Neural progenitor cell (in vitro differentiated cells): Measurements from ENCODE around the gene CMTR1. TPM values are rescaled to one million over a fixed set of nuclear protein-coding genes. Genes with fewer than 3 reads are reported as not detected.

Experiments used
- DNase-seq: peaks from one replicate; pipeline ENCODE4 v3.0.0-alpha.2; 2016; ENCODE audit warnings: low spot score
- H2AFZ ChIP-seq: fragments of 200-600 bp; sonication (generic); replicated peaks from 2 replicates; pipeline ENCODE4 v1.6.1; 2016; ENCODE audit warnings: antibody characterized with exemption
- H3F3A ChIP-seq: fragments of 200-600 bp; sonication (generic); 2 replicates; pipeline ENCODE4 v1.6.1; 2016; ENCODE audit warnings: antibody characterized with exemption, low read depth
- H3K27ac ChIP-seq: fragments of 200-600 bp; sonication (generic); 2 replicates; pipeline ENCODE4 v1.5.1; 2016; ENCODE audit warnings: mild to moderate bottlenecking
- H3K27me3 ChIP-seq: fragments of 200-600 bp; sonication (generic); 2 replicates; pipeline ENCODE4 v1.6.1; 2016; ENCODE audit warnings: mild to moderate bottlenecking, moderate library complexity
- H3K36me3 ChIP-seq: fragments of 200-600 bp; sonication (generic); 2 replicates; pipeline ENCODE4 v1.5.1; 2016
- H3K4me1 ChIP-seq: fragments of 200-600 bp; sonication (generic); 2 replicates; pipeline ENCODE4 v1.6.1; 2016; ENCODE audit warnings: mixed run types
- H3K4me2 ChIP-seq: fragments of 200-600 bp; sonication (generic); 2 replicates; pipeline ENCODE4 v1.6.1; 2016
- H3K4me3 ChIP-seq: fragments of 200-600 bp; sonication (generic); 2 replicates; pipeline ENCODE4 v1.5.1; 2016
- H3K79me2 ChIP-seq: fragments of 200-600 bp; sonication (generic); 2 replicates; pipeline ENCODE4 v1.6.1; 2016; ENCODE audit warnings: low read depth
- H3K9ac ChIP-seq: fragments of 200-600 bp; sonication (generic); 2 replicates; pipeline ENCODE4 v1.6.1; 2016
- H3K9me3 ChIP-seq: fragments of 200-600 bp; sonication (generic); 2 replicates; pipeline ENCODE4 v1.5.1; 2016; ENCODE audit warnings: low read depth
- H4K20me1 ChIP-seq: fragments of 200-600 bp; sonication (generic); 2 replicates; pipeline ENCODE4 v1.6.1; 2016; ENCODE audit warnings: low read depth
- H3K27ac Mint-ChIP-seq: 3 replicates; pipeline ENCODE4 v1.8.0; 2021; ENCODE audit warnings: mixed read lengths
- H3K27me3 Mint-ChIP-seq: 2 replicates; pipeline ENCODE4 v1.8.0; 2022; ENCODE audit warnings: low read depth, mild to moderate bottlenecking, inconsistent platforms, moderate library complexity, mixed read lengths; ENCODE audit not compliant: insufficient read depth
- H3K36me3 Mint-ChIP-seq: 3 replicates; pipeline ENCODE4 v1.8.0; 2021; ENCODE audit warnings: mixed read lengths
- H3K4me1 Mint-ChIP-seq: 3 replicates; pipeline ENCODE4 v1.8.0; 2021; ENCODE audit warnings: mixed read lengths
- H3K4me3 Mint-ChIP-seq: 3 replicates; pipeline ENCODE4 v1.8.0; 2021; ENCODE audit warnings: mild to moderate bottlenecking, moderate library complexity, mixed read lengths
- H3K9me3 Mint-ChIP-seq: 3 replicates; pipeline ENCODE4 v1.8.0; 2020; ENCODE audit warnings: mixed read lengths
- CTCF ChIP-seq: fragments of 200-600 bp; sonication (generic); IDR thresholded peaks from 2 replicates; pipeline ENCODE4 v1.5.1; 2017; ENCODE audit warnings: antibody characterized with exemption, mild to moderate bottlenecking
- EZH2 ChIP-seq: fragments of 200-600 bp; sonication (generic); IDR thresholded peaks from 2 replicates; pipeline ENCODE4 v1.6.1; 2017; ENCODE audit warnings: antibody characterized with exemption, mild to moderate bottlenecking, moderate library complexity
- EZH2phosphoT487 ChIP-seq: fragments of 200-600 bp; sonication (generic); IDR thresholded peaks from 2 replicates; pipeline ENCODE4 v1.6.1; 2017; ENCODE audit warnings: antibody characterized with exemption
- total RNA-seq: library from RNA; depleted of rRNA; stranded (reverse); fragments of >200 nt; gene quantifications from 2 replicates; pipeline ENCODE4 v1.2.3, GENCODE V29; 2015; ENCODE audit warnings: low replicate concordance

CMTR1 gene
- total RNA-seq, 1 donor from 2014 or later, result 35.4 TPM

- Histone ChIP-seq H3K27ac (no peak overlapping the region), H3K4me1 (peaks cover 20% of the 10 kb centered on the region), H2AFZ (no peak overlapping the region), H3F3A (peaks cover 33% of the 10 kb centered on the region), H4K20me1 (peaks cover 30% of the 10 kb centered on the region), H3K4me3 (no peak overlapping the region), H3K9ac (no peak overlapping the region), H3K4me2 (no peak overlapping the region), H3K9me3 (no peaks in the 10 kb centered on the region), H3K27me3 (peaks cover 4% of the 10 kb centered on the region), H3K36me3 (peaks cover 14% of the 10 kb centered on the region), H3K79me2 (no peaks in the 10 kb centered on the region)
- Mint-ChIP-seq H3K9me3 (peaks cover 11% of the 10 kb centered on the region), H3K4me3 (no peak overlapping the region), H3K36me3 (peaks cover 51% of the 10 kb centered on the region), H3K27ac (no peak overlapping the region), H3K27me3 (peaks cover 7% of the 10 kb centered on the region), H3K4me1 (peaks cover 20% of the 10 kb centered on the region)
- TF ChIP-seq CTCF (no peak), EZH2phosphoT487 (no peak), EZH2 (no peak)
- no peak for DNase-seq
Measured at GRCh38 chr6:37463110-37463509, 30.1 kb downstream of the CMTR1 start.

- Mint-ChIP-seq H3K4me3 (no peak overlapping the region), H3K4me1 (no peaks in the 10 kb centered on the region), H3K27ac (no peak overlapping the region), H3K27me3 (peaks cover 6% of the 10 kb centered on the region), H3K36me3 (peaks cover 50% of the 10 kb centered on the region), H3K9me3 (peaks cover 16% of the 10 kb centered on the region)
- H2AFZ ChIP-seq, result no peak overlapping the region
- no peaks in the 10 kb centered on the region for H3K27me3 ChIP-seq
- no peaks in the 10 kb centered on the region for H3K79me2 ChIP-seq
- H3K9ac ChIP-seq, result no peak overlapping the region
- H3K9me3 ChIP-seq, result no peaks in the 10 kb centered on the region
- DNase-seq, result no peak
- no peaks in the 10 kb centered on the region for H4K20me1 ChIP-seq
- no peak overlapping the region for H3K4me2 ChIP-seq
- no peak overlapping the region for H3K27ac ChIP-seq
- peaks cover 8% of the 10 kb centered on the region for H3K36me3 ChIP-seq
- H3F3A ChIP-seq, result no peaks in the 10 kb centered on the region
- TF ChIP-seq EZH2phosphoT487, result no peak
- no peak for TF ChIP-seq EZH2
- TF ChIP-seq CTCF, result no peak
- H3K4me1 ChIP-seq, result no peaks in the 10 kb centered on the region
- no peak overlapping the region for H3K4me3 ChIP-seq
Measured at GRCh38 chr6:37467718-37468117, 34.7 kb downstream of the CMTR1 start.

GRCh38 chr6:37473364-37474095 is 40.5 kb downstream of the CMTR1 start:
- H3K4me1 Mint-ChIP-seq, result no peaks in the 10 kb centered on the region
- peaks cover 4% of the 10 kb centered on the region for H4K20me1 ChIP-seq
- H3K4me1 ChIP-seq, result no peaks in the 10 kb centered on the region
- H3K9me3 ChIP-seq, result no peaks in the 10 kb centered on the region
- H3K27ac Mint-ChIP-seq, result no peak overlapping the region
- no peak overlapping the region for H3K27ac ChIP-seq
- peaks cover 48% of the 10 kb centered on the region for H3K36me3 Mint-ChIP-seq
- H3K27me3 ChIP-seq, result no peaks in the 10 kb centered on the region
- peaks cover 5% of the 10 kb centered on the region for H3K9me3 Mint-ChIP-seq
- no peak overlapping the region for H2AFZ ChIP-seq
- TF ChIP-seq EZH2phosphoT487, result no peak
- no peak overlapping the region for H3K4me3 Mint-ChIP-seq
- H3K36me3 ChIP-seq, result peaks cover 4% of the 10 kb centered on the region
- no peaks in the 10 kb centered on the region for H3F3A ChIP-seq
- H3K4me3 ChIP-seq, result no peak overlapping the region
- peaks cover 2% of the 10 kb centered on the region for H3K27me3 Mint-ChIP-seq
- no peaks in the 10 kb centered on the region for H3K79me2 ChIP-seq
- DNase-seq, result no peak
- H3K4me2 ChIP-seq, result no peak overlapping the region
- H3K9ac ChIP-seq, result no peak overlapping the region

- TF ChIP-seq CTCF (no peak), EZH2 (no peak), EZH2phosphoT487 (no peak)
- Histone ChIP-seq H3K27ac (no peak overlapping the region), H3K4me1 (no peaks in the 10 kb centered on the region), H3K4me2 (no peak overlapping the region), H3F3A (no peaks in the 10 kb centered on the region), H3K36me3 (no peaks in the 10 kb centered on the region), H3K9ac (no peak overlapping the region), H3K79me2 (no peaks in the 10 kb centered on the region), H4K20me1 (peaks cover 4% of the 10 kb centered on the region), H3K4me3 (no peak overlapping the region), H3K9me3 (no peaks in the 10 kb centered on the region), H2AFZ (no peak overlapping the region), H3K27me3 (no peaks in the 10 kb centered on the region)
- Mint-ChIP-seq H3K4me3 (no peak overlapping the region), H3K4me1 (no peaks in the 10 kb centered on the region), H3K9me3 (peaks cover 2% of the 10 kb centered on the region), H3K27me3 (peaks cover 2% of the 10 kb centered on the region), H3K36me3 (peaks cover 50% of the 10 kb centered on the region), H3K27ac (no peak overlapping the region)
- DNase-seq, result no peak
Measured at GRCh38 chr6:37474316-37474715, 41.3 kb downstream of the CMTR1 start.
